ENCODE data around the gene GRIK4. TPM values are rescaled to one million over a fixed set of nuclear protein-coding genes. Genes with fewer than 3 reads are reported as not detected.

Gene GRIK4
- polyA plus RNA-seq, 1 donor from 2014 or later, result 3.4 TPM

DNA sequence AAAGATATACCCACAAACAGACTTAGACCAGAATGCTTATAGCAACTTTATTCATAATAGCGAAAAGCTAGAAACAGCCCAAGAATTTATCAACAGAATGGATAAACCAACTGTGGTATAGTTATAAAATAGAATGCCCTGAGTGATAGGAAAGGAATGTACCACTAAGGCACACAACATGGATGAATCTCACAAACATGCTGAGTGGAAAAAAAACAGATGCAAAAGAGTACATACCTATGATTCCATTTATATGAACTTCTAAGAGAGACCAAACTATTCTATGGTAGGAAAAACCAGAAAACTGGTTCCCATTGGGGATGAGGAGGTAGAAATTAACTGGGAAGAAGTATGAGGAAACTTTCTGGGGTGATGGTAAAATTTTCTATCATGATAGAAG, 40.4 kb upstream of the GRIK4 start:
- no peak for TF ChIP-seq EP300 (conservative IDR thresholded peaks at IDR 0.05; ENCODE audit: poor library complexity, severe bottlenecking)
- TF ChIP-seq, protein P1, sequence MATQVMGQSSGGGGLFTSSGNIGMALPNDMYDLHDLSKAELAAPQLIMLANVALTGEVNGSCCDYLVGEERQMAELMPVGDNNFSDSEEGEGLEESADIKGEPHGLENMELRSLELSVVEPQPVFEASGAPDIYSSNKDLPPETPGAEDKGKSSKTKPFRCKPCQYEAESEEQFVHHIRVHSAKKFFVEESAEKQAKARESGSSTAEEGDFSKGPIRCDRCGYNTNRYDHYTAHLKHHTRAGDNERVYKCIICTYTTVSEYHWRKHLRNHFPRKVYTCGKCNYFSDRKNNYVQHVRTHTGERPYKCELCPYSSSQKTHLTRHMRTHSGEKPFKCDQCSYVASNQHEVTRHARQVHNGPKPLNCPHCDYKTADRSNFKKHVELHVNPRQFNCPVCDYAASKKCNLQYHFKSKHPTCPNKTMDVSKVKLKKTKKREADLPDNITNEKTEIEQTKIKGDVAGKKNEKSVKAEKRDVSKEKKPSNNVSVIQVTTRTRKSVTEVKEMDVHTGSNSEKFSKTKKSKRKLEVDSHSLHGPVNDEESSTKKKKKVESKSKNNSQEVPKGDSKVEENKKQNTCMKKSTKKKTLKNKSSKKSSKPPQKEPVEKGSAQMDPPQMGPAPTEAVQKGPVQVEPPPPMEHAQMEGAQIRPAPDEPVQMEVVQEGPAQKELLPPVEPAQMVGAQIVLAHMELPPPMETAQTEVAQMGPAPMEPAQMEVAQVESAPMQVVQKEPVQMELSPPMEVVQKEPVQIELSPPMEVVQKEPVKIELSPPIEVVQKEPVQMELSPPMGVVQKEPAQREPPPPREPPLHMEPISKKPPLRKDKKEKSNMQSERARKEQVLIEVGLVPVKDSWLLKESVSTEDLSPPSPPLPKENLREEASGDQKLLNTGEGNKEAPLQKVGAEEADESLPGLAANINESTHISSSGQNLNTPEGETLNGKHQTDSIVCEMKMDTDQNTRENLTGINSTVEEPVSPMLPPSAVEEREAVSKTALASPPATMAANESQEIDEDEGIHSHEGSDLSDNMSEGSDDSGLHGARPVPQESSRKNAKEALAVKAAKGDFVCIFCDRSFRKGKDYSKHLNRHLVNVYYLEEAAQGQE (IDR thresholded peaks at IDR 0.05; ENCODE audit: borderline replicate concordance), result no peak
- Histone ChIP-seq H3K4me3 (ENCODE audit: low read length) (no peak overlapping the region), H3K27ac (ENCODE audit: low read length) (no peak overlapping the region), H3K27me3 (ENCODE audit: insufficient read depth, low read depth, low read length) (no peaks in the 10 kb centered on the region), H3F3A (ENCODE audit: insufficient read depth, low read length, poor library complexity, severe bottlenecking) (no peaks in the 10 kb centered on the region), H3K4me2 (ENCODE audit: low read length) (no peak overlapping the region), H2AFZ (ENCODE audit: low read depth, low read length) (no peak overlapping the region), H3K9ac (ENCODE audit: low read length) (no peak overlapping the region), H3K79me2 (replicated peaks; ENCODE audit: insufficient read depth, low read length) (no peaks in the 10 kb centered on the region), H3K9me2 (ENCODE audit: insufficient read depth, low read length) (no peaks in the 10 kb centered on the region), H4K20me1 (ENCODE audit: insufficient read depth) (no peaks in the 10 kb centered on the region), H3K36me3 (ENCODE audit: insufficient read depth, low read length) (peaks cover 27% of the 10 kb centered on the region), H3K9me3 (ENCODE audit: low read length) (no peaks in the 10 kb centered on the region)

DNA sequence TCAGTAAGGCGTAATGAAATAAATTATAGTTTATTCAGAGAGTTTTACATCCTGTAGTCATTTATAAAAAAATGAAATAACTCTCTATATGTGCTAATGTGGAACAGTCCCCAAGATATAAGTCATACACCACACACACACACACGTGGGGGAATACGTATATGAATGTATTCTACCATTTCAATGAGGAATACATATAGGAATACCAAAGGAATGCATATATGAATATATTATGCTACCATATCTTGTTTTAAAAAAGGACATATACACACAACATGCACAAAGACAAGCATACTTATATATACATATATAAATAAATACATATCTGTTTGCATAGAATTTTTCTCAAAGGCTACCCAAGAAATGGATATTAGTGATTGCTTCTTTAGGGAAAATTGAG, 39.6 kb upstream of the GRIK4 start:
- Histone ChIP-seq H3K4me3 (ENCODE audit: low read length) (no peak overlapping the region), H3K9me3 (ENCODE audit: low read length) (no peaks in the 10 kb centered on the region), H3K9ac (ENCODE audit: low read length) (no peak overlapping the region), H3F3A (ENCODE audit: insufficient read depth, low read length, poor library complexity, severe bottlenecking) (no peaks in the 10 kb centered on the region), H3K36me3 (ENCODE audit: insufficient read depth, low read length) (peaks cover 22% of the 10 kb centered on the region), H3K27me3 (ENCODE audit: insufficient read depth, low read depth, low read length) (no peaks in the 10 kb centered on the region), H4K20me1 (ENCODE audit: insufficient read depth) (no peaks in the 10 kb centered on the region), H3K27ac (ENCODE audit: low read length) (no peak overlapping the region), H3K79me2 (replicated peaks; ENCODE audit: insufficient read depth, low read length) (no peaks in the 10 kb centered on the region), H3K9me2 (ENCODE audit: insufficient read depth, low read length) (no peaks in the 10 kb centered on the region), H2AFZ (ENCODE audit: low read depth, low read length) (no peak overlapping the region), H3K4me2 (ENCODE audit: low read length) (no peak overlapping the region)
- no peak for TF ChIP-seq EZH2 (IDR thresholded peaks at IDR 0.05; ENCODE audit: borderline replicate concordance, insufficient read depth, low read length, poor library complexity, severe bottlenecking)
- no peak for TF ChIP-seq MXI1 (conservative IDR thresholded peaks at IDR 0.05; ENCODE audit: poor library complexity, severe bottlenecking)
- TF ChIP-seq, protein P2, sequence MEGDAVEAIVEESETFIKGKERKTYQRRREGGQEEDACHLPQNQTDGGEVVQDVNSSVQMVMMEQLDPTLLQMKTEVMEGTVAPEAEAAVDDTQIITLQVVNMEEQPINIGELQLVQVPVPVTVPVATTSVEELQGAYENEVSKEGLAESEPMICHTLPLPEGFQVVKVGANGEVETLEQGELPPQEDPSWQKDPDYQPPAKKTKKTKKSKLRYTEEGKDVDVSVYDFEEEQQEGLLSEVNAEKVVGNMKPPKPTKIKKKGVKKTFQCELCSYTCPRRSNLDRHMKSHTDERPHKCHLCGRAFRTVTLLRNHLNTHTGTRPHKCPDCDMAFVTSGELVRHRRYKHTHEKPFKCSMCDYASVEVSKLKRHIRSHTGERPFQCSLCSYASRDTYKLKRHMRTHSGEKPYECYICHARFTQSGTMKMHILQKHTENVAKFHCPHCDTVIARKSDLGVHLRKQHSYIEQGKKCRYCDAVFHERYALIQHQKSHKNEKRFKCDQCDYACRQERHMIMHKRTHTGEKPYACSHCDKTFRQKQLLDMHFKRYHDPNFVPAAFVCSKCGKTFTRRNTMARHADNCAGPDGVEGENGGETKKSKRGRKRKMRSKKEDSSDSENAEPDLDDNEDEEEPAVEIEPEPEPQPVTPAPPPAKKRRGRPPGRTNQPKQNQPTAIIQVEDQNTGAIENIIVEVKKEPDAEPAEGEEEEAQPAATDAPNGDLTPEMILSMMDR (IDR thresholded peaks at IDR 0.05; ENCODE audit: poor library complexity, severe bottlenecking), result no peak
- no peak for TF ChIP-seq SMC3 (conservative IDR thresholded peaks at IDR 0.05; ENCODE audit: poor library complexity)
- TF ChIP-seq EP300 (conservative IDR thresholded peaks at IDR 0.05; ENCODE audit: poor library complexity, severe bottlenecking), result no peak
- TF ChIP-seq TAF1 (IDR thresholded peaks at IDR 0.05; ENCODE audit: low read depth), result no peak
- TF ChIP-seq, protein P1 (IDR thresholded peaks at IDR 0.05; ENCODE audit: borderline replicate concordance), result no peak
- no peak for TF ChIP-seq POLR2AphosphoS5 (IDR thresholded peaks at IDR 0.05)
- no peak for TF ChIP-seq RAD21 (conservative IDR thresholded peaks at IDR 0.05)

All from neural cell (in vitro differentiated cells).